Colonic mucosa (tissue), 4 donors: Measurements from ENCODE around the gene SEZ6L. TPM values are rescaled to one million over a fixed set of nuclear protein-coding genes. Genes with fewer than 3 reads are reported as not detected.
A peak's percentile ranks its signal among the peaks of the same experiment; 100 is the strongest.

Experiments used
- DNase-seq: peaks from one replicate; pipeline ENCODE4 v3.0.0-alpha.2; 2020
- H3K27ac ChIP-seq: fragments of 200-600 bp; one replicate; pipeline ENCODE4 v1.8.0; 2021
- H3K27me3 ChIP-seq: fragments of 200-600 bp; one replicate; pipeline ENCODE4 v1.8.0; 2021
- H3K36me3 ChIP-seq: fragments of 200-600 bp; one replicate; pipeline ENCODE4 v1.8.0; 2021
- H3K4me1 ChIP-seq: fragments of 200-600 bp; one replicate; pipeline ENCODE4 v1.8.0; 2021; ENCODE audit warnings: mild to moderate bottlenecking
- H3K4me3 ChIP-seq: fragments of 200-600 bp; one replicate; pipeline ENCODE4 v1.8.0; 2021
- H3K9ac ChIP-seq, 2 donors: one replicate each; pipeline ENCODE4 v1.7.0; 2013; ENCODE audit warnings: control low read depth in 2 of 2, low read depth in 2 of 2, low read length in 2 of 2
- H3K9me3 ChIP-seq: fragments of 200-600 bp; one replicate; pipeline ENCODE4 v1.8.0; 2021
- CTCF ChIP-seq: fragments of 200-600 bp; IDR thresholded peaks from one replicate; pipeline ENCODE4 v1.8.0; 2022; ENCODE audit warnings: antibody characterized with exemption, mild to moderate bottlenecking
- intact Hi-C: fragments of 100-400 bp; cut with DNase I; formaldehyde crosslinking; loops from one replicate; pipeline ENCODE4 v1.14.1; 2022
- total RNA-seq, 2 donors: library from RNA; stranded (reverse); fragmentation: NEBNext Ultra II Directional in 1 of 2; extraction: Animal tissue kit (Norgen Biotek cat#: 25700) in 1 of 2; gene quantifications; one replicate each; pipeline ENCODE4 v1.2.1, GENCODE V29; 2021
- donor health status: healthy.
- donor health status: DM: no; HTN: no; CAD: no.
- donor health status: DM: no; HTN: no; CAD: no.

SEZ6L gene
- total RNA-seq, 2 donors from 2014 or later = 0.32 TPM; not detected in 1

GRCh38 chr22:26391091-26391490, 221.8 kb downstream of the SEZ6L start:
- intact Hi-C loops = no loop called here
- no peaks in the 10 kb centered on the region for H3K4me1 ChIP-seq
- H3K4me3 ChIP-seq = no peak overlapping the region
- no peak overlapping the region for H3K27ac ChIP-seq
- DNase-seq = no peak
- no peaks in the 10 kb centered on the region for H3K9me3 ChIP-seq
- no peaks in the 10 kb centered on the region for H3K36me3 ChIP-seq
- no peaks in the 10 kb centered on the region for H3K27me3 ChIP-seq
- no peak for TF ChIP-seq CTCF
- H3K9ac ChIP-seq = no peak overlapping the region

GRCh38 chr22:26391623-26392022, 222.4 kb downstream of the SEZ6L start:
- intact Hi-C loops = no loop called here
- H3K36me3 ChIP-seq = no peaks in the 10 kb centered on the region
- no peaks in the 10 kb centered on the region for H3K4me1 ChIP-seq
- DNase-seq = no peak
- no peak overlapping the region for H3K9ac ChIP-seq
- H3K4me3 ChIP-seq = no peak overlapping the region
- no peak for TF ChIP-seq CTCF
- no peaks in the 10 kb centered on the region for H3K9me3 ChIP-seq
- no peaks in the 10 kb centered on the region for H3K27me3 ChIP-seq
- H3K27ac ChIP-seq = no peak overlapping the region

GRCh38 chr22:26393929-26394328, 224.7 kb downstream of the SEZ6L start:
- no peak for DNase-seq
- intact Hi-C loops = no loop called here
- no peaks in the 10 kb centered on the region for H3K36me3 ChIP-seq

GRCh38 chr22:26394777-26395176, 225.5 kb downstream of the SEZ6L start:
- Histone ChIP-seq H3K9ac (no peak overlapping the region), H3K4me3 (no peak overlapping the region), H3K36me3 (no peaks in the 10 kb centered on the region), H3K9me3 (no peaks in the 10 kb centered on the region), H3K27ac (no peak overlapping the region), H3K27me3 (no peaks in the 10 kb centered on the region), H3K4me1 (no peaks in the 10 kb centered on the region)
- intact Hi-C loops = no loop called here
- DNase-seq = no peak
- TF ChIP-seq CTCF = no peak

More at GRCh38 chr22:26393929-26394328, 224.7 kb downstream of the SEZ6L start:
- no peaks in the 10 kb centered on the region for H3K27me3 ChIP-seq
- no peaks in the 10 kb centered on the region for H3K4me1 ChIP-seq
- no peak overlapping the region for H3K9ac ChIP-seq
- TF ChIP-seq CTCF = no peak
- H3K4me3 ChIP-seq = no peak overlapping the region
- no peaks in the 10 kb centered on the region for H3K9me3 ChIP-seq
- H3K27ac ChIP-seq = no peak overlapping the region

- no peak overlapping the region for H3K9ac ChIP-seq
- intact Hi-C loops = no loop called here
- no peak overlapping the region for H3K4me3 ChIP-seq
- no peak overlapping the region for H3K27ac ChIP-seq
- no peak for DNase-seq
- H3K9me3 ChIP-seq = no peaks in the 10 kb centered on the region
- no peaks in the 10 kb centered on the region for H3K36me3 ChIP-seq
- H3K27me3 ChIP-seq = no peaks in the 10 kb centered on the region
- no peaks in the 10 kb centered on the region for H3K4me1 ChIP-seq
- TF ChIP-seq CTCF = no peak
Measured at GRCh38 chr22:26395926-26396325, 226.7 kb downstream of the SEZ6L start.

- peak; percentile 56 for DNase-seq
- peak; percentile 70 for TF ChIP-seq CTCF
- H3K36me3 ChIP-seq = no peaks in the 10 kb centered on the region
- intact Hi-C loops = loop anchor here (2.0 kb wide), 1 partner anchor 62 kb away; no protein-coding TSS in a partner anchor
- H3K27me3 ChIP-seq = no peaks in the 10 kb centered on the region
- no peaks in the 10 kb centered on the region for H3K9me3 ChIP-seq
- no peak overlapping the region for H3K4me3 ChIP-seq
- H3K9ac ChIP-seq = no peak overlapping the region
- no peaks in the 10 kb centered on the region for H3K4me1 ChIP-seq
- H3K27ac ChIP-seq = no peak overlapping the region
Measured at GRCh38 chr22:26398741-26399153, 229.5 kb downstream of the SEZ6L start.
